HUES64 (cell line): ENCODE measurements around the gene YWHAH.

Experiments used
- H3K27ac ChIP-seq: 2 replicates; pipeline ENCODE4 v1.7.0; 2013; ENCODE audit warnings: low read depth, low read length, inconsistent platforms
- H3K27me3 ChIP-seq: 2 replicates; pipeline ENCODE4 v1.6.1; 2013; ENCODE audit warnings: mild to moderate bottlenecking, low read length; ENCODE audit not compliant: insufficient read depth
- H3K36me3 ChIP-seq: 2 replicates; pipeline ENCODE4 v1.6.1; 2013; ENCODE audit warnings: mild to moderate bottlenecking, low read length; ENCODE audit not compliant: insufficient read depth
- H3K4me1 ChIP-seq: 2 replicates; pipeline ENCODE4 v1.6.1; 2013; ENCODE audit warnings: mild to moderate bottlenecking, low read length, moderate library complexity; ENCODE audit not compliant: insufficient read depth
- H3K4me3 ChIP-seq: 2 replicates; pipeline ENCODE4 v1.5.1; 2013; ENCODE audit warnings: mild to moderate bottlenecking, low read length, moderate library complexity
- H3K9ac ChIP-seq: 2 replicates; pipeline ENCODE4 v1.6.1; 2013; ENCODE audit warnings: mild to moderate bottlenecking, low read depth, low read length
- H3K9me3 ChIP-seq: 2 replicates; pipeline ENCODE4 v1.6.1; 2013; ENCODE audit warnings: low read depth, low read length; ENCODE audit not compliant: insufficient read depth
- WGBS: fragments of 150-250, 120-280 bp; methylation state at CpG from one replicate; pipeline ENCODE4 v1.1.7; 2013; ENCODE audit warnings: missing lambda C conversion rate; 5-methylcytosine and 5-hydroxymethylcytosine counted together

The YWHAH gene

GRCh38 chr22:31906569-31906968 is 37.8 kb upstream of the YWHAH start:
- WGBS, result 87% methylated on average over 5 of the region's 5 CpGs
- H3K27ac ChIP-seq, result no peak overlapping the region
- H3K36me3 ChIP-seq, result peaks cover 25% of the 10 kb centered on the region

GRCh38 chr22:31909977-31910376 is 34.4 kb upstream of the YWHAH start:
- peaks cover 13% of the 10 kb centered on the region for H3K36me3 ChIP-seq

More at GRCh38 chr22:31906569-31906968, 37.8 kb upstream of the YWHAH start:
- Histone ChIP-seq H3K9ac (no peak overlapping the region), H3K27me3 (no peaks in the 10 kb centered on the region), H3K4me1 (no peaks in the 10 kb centered on the region), H3K4me3 (no peak overlapping the region), H3K9me3 (no peaks in the 10 kb centered on the region)

GRCh38 chr22:31911565-31912406 is 32.5 kb upstream of the YWHAH start:
- H3K27me3 ChIP-seq, result no peaks in the 10 kb centered on the region
- H3K9me3 ChIP-seq, result no peaks in the 10 kb centered on the region
- WGBS, result 93% methylated on average over 7 of the region's 7 CpGs
- no peak overlapping the region for H3K27ac ChIP-seq
- no peak overlapping the region for H3K4me3 ChIP-seq
- H3K36me3 ChIP-seq, result no peaks in the 10 kb centered on the region
- no peak overlapping the region for H3K9ac ChIP-seq
- no peaks in the 10 kb centered on the region for H3K4me1 ChIP-seq

More at GRCh38 chr22:31909977-31910376, 34.4 kb upstream of the YWHAH start:
- Histone ChIP-seq H3K27me3 (no peaks in the 10 kb centered on the region), H3K9me3 (no peaks in the 10 kb centered on the region), H3K9ac (no peak overlapping the region), H3K27ac (no peak overlapping the region), H3K4me3 (no peak overlapping the region), H3K4me1 (no peaks in the 10 kb centered on the region)
- 96% methylated on average over 5 of the region's 5 CpGs for WGBS

GRCh38 chr22:31912407-31912743 is 32.0 kb upstream of the YWHAH start:
- no peak overlapping the region for H3K27ac ChIP-seq
- no peaks in the 10 kb centered on the region for H3K36me3 ChIP-seq
- no peaks in the 10 kb centered on the region for H3K9me3 ChIP-seq
- no peaks in the 10 kb centered on the region for H3K4me1 ChIP-seq
- no peak overlapping the region for H3K9ac ChIP-seq
- H3K4me3 ChIP-seq, result no peak overlapping the region
- WGBS, result 91% methylated on average over 1 of the region's 1 CpG
- no peaks in the 10 kb centered on the region for H3K27me3 ChIP-seq

- 92% methylated on average over 10 of the region's 10 CpGs for WGBS
- Histone ChIP-seq H3K9me3 (no peaks in the 10 kb centered on the region), H3K36me3 (no peaks in the 10 kb centered on the region), H3K9ac (no peak overlapping the region), H3K27ac (no peak overlapping the region), H3K27me3 (no peaks in the 10 kb centered on the region), H3K4me1 (no peaks in the 10 kb centered on the region), H3K4me3 (no peak overlapping the region)
These were observed 28.7 kb upstream of the YWHAH start for GRCh38 chr22:31915586-31915985.

GRCh38 chr22:31917227-31917921 is 27.0 kb upstream of the YWHAH start:
- Histone ChIP-seq H3K27ac (no peak overlapping the region), H3K36me3 (no peaks in the 10 kb centered on the region), H3K4me1 (no peaks in the 10 kb centered on the region), H3K9me3 (no peaks in the 10 kb centered on the region), H3K9ac (no peak overlapping the region), H3K27me3 (no peaks in the 10 kb centered on the region), H3K4me3 (no peak overlapping the region)
- WGBS, result 88% methylated on average over 15 of the region's 17 CpGs

- Histone ChIP-seq H3K9ac (no peak overlapping the region), H3K27me3 (no peaks in the 10 kb centered on the region), H3K4me1 (no peaks in the 10 kb centered on the region), H3K9me3 (no peaks in the 10 kb centered on the region), H3K36me3 (no peaks in the 10 kb centered on the region), H3K4me3 (no peak overlapping the region), H3K27ac (no peak overlapping the region)
- 92% methylated on average over 3 of the region's 3 CpGs for WGBS
These were observed 24.6 kb upstream of the YWHAH start for GRCh38 chr22:31919730-31920129.

GRCh38 chr22:31920306-31920705 is 24.0 kb upstream of the YWHAH start:
- 90% methylated on average over 3 of the region's 3 CpGs for WGBS
- Histone ChIP-seq H3K4me3 (no peak overlapping the region), H3K27me3 (no peaks in the 10 kb centered on the region), H3K36me3 (no peaks in the 10 kb centered on the region), H3K27ac (no peak overlapping the region), H3K9me3 (no peaks in the 10 kb centered on the region), H3K4me1 (no peaks in the 10 kb centered on the region), H3K9ac (no peak overlapping the region)

GRCh38 chr22:31921106-31921505 is 23.2 kb upstream of the YWHAH start:
- H3K27me3 ChIP-seq, result no peaks in the 10 kb centered on the region
- H3K4me1 ChIP-seq, result no peaks in the 10 kb centered on the region
- H3K4me3 ChIP-seq, result no peak overlapping the region
- WGBS, result 85% methylated on average over 3 of the region's 3 CpGs
- H3K9me3 ChIP-seq, result no peaks in the 10 kb centered on the region
- H3K9ac ChIP-seq, result no peak overlapping the region
- H3K27ac ChIP-seq, result no peak overlapping the region
- H3K36me3 ChIP-seq, result no peaks in the 10 kb centered on the region

- H3K4me3 ChIP-seq, result no peak overlapping the region
- no peaks in the 10 kb centered on the region for H3K4me1 ChIP-seq
- no peaks in the 10 kb centered on the region for H3K27me3 ChIP-seq
- WGBS, result 91% methylated on average over 6 of the region's 6 CpGs
- H3K9ac ChIP-seq, result no peak overlapping the region
- no peaks in the 10 kb centered on the region for H3K36me3 ChIP-seq
- no peak overlapping the region for H3K27ac ChIP-seq
- no peaks in the 10 kb centered on the region for H3K9me3 ChIP-seq
These were observed 21.8 kb upstream of the YWHAH start for GRCh38 chr22:31922534-31922933.

GRCh38 chr22:31923136-31923535 is 21.2 kb upstream of the YWHAH start:
- no peak overlapping the region for H3K27ac ChIP-seq
- H3K9me3 ChIP-seq, result no peaks in the 10 kb centered on the region
- no peaks in the 10 kb centered on the region for H3K36me3 ChIP-seq
- H3K4me3 ChIP-seq, result no peak overlapping the region
- H3K27me3 ChIP-seq, result no peaks in the 10 kb centered on the region
- H3K9ac ChIP-seq, result no peak overlapping the region
- WGBS, result 91% methylated on average over 5 of the region's 5 CpGs
- no peaks in the 10 kb centered on the region for H3K4me1 ChIP-seq
